T47D (cell line): ENCODE data around the gene FIGN.
A peak's percentile ranks its signal among the peaks of the same experiment; 100 is the strongest.

Experiments
- DNase-seq, 2 experiments: peaks; one replicate each; pipeline versions ENCODE4 v3.0.0 to v3.0.0-alpha.2; 2011 to 2012; ENCODE audit warnings: low read depth in 1 of 2, low spot score in 1 of 2
- JUND ChIP-seq: IDR thresholded peaks from 2 replicates; pipeline ENCODE4 v1.6.1; 2012; ENCODE audit warnings: low read depth
- in situ Hi-C: cut with HindIII; loops from 2 replicates; pipeline ENCODE4 v1.10.0; 2016; ENCODE audit warnings: low sequenced_read_pairs, low pct_unique_long_range_greater_than_20kb

The FIGN gene

GRCh38 chr2:163757814-163758213 is 22.0 kb upstream of the FIGN start:
- in situ Hi-C loops, result no loop called here
- no peak for DNase-seq
- no peak for TF ChIP-seq JUND

GRCh38 chr2:163756588-163756987 is 20.8 kb upstream of the FIGN start:
- in situ Hi-C loops, result no loop called here
- no peak for TF ChIP-seq JUND
- DNase-seq, result no peak

DNA sequence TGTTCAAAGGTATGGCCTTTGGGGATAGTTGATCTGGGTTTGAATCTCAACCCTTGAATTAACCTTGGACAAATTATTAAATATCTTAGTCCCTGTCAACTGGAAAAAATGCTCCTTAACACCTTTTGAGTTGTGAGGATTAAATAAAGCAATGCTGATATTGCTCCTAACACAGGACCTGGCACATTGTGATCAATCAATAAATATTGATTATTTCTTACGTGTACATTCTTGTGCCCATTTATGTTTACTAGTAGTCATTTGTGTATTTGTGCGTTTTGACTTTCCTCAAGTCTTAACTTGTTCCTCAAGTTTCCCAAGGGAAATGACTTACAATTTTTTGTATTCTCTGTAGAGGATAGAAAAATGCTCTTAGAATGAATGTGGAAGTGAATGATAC is 19.6 kb upstream of the FIGN start:
- in situ Hi-C loops, result no loop called here
- no peak for TF ChIP-seq JUND
- no peak for DNase-seq

GRCh38 chr2:163753726-163754125 is 17.9 kb upstream of the FIGN start:
- in situ Hi-C loops, result no loop called here
- DNase-seq, result no peak
- no peak for TF ChIP-seq JUND

GRCh38 chr2:163752267-163752666 is 16.5 kb upstream of the FIGN start:
- no peak for TF ChIP-seq JUND
- peak in 1 of 2 experiments; percentile 27 for DNase-seq
- in situ Hi-C loops, result no loop called here

DNA sequence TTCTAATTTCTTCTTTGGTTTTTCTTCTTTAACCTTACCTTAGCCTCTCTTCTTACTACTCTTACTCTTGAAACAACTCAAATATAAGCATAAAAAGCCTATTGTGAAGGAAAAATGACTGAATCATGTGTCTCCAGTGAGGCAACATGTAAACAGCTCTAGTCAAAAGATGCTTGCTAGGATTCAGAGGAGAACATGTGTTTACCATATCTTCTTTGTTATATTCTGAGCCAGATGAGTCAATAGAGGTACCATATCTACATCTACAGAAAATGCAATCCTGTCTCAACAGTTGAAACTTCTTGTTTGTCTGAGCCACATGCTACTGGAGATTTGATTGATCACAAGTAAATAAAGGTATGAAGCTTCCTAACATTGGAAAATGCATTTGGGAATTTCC is 15.9 kb upstream of the FIGN start:
- no peak for DNase-seq
- no peak for TF ChIP-seq JUND
- in situ Hi-C loops, result no loop called here

DNA sequence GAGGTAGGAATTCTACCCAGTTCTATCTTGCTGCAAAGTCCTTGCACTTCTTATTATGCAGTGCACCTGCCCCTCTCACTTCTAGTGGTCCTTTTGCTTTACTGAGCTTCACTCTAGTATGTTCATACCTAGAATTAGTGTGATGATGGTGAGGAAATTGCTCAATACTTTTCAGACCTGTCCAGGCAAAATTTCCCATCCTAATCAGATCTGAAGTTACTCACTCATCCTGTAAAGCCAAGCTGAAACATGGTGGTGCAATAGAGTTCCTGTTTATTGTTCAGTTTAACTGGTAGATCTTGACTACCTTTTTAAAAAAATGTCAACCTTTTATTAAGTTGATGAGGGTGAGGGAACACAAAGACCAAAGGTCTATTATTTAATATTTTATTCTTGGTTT is 12.6 kb upstream of the FIGN start:
- no peak for TF ChIP-seq JUND
- in situ Hi-C loops, result no loop called here
- no peak for DNase-seq

DNA sequence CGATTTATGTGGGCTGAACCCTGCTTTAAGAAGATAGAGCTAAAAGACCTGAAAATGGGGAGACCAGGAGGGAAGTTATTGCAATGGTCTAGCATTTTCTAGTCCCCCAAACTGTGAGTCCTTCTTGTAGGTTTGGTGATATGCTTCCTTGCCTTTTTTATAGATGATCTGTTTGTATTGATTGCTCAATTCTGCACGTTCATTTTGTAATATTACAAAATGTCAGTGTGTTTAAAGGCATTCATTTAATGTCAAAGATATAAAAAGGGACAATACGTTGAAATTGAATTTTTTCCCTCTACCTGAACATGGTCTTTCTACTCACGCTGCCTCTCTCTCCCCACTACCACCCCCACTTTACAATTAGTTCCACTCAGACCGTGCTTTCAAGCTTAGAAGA is 5.6 kb upstream of the FIGN start:
- no peak for DNase-seq
- in situ Hi-C loops, result no loop called here
- TF ChIP-seq JUND, result no peak

- no peak for DNase-seq
- in situ Hi-C loops, result no loop called here
- no peak for TF ChIP-seq JUND
Measured at GRCh38 chr2:163737563-163737962, 1.8 kb upstream of the FIGN start.

DNA sequence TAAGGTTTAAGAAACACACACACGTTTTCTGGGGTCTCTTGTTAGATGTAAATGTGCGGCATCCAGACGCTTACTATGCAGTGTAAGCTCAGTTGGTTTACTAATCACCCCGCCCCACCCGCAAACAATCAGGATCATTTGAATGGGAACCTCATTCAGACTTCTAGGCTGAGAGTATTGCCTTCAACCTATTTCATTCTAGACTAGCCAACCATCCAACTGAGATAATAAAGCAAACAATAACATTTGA is 1.3 kb upstream of the FIGN start:
- in situ Hi-C loops, result no loop called here
- no peak for TF ChIP-seq JUND
- no peak for DNase-seq

DNA sequence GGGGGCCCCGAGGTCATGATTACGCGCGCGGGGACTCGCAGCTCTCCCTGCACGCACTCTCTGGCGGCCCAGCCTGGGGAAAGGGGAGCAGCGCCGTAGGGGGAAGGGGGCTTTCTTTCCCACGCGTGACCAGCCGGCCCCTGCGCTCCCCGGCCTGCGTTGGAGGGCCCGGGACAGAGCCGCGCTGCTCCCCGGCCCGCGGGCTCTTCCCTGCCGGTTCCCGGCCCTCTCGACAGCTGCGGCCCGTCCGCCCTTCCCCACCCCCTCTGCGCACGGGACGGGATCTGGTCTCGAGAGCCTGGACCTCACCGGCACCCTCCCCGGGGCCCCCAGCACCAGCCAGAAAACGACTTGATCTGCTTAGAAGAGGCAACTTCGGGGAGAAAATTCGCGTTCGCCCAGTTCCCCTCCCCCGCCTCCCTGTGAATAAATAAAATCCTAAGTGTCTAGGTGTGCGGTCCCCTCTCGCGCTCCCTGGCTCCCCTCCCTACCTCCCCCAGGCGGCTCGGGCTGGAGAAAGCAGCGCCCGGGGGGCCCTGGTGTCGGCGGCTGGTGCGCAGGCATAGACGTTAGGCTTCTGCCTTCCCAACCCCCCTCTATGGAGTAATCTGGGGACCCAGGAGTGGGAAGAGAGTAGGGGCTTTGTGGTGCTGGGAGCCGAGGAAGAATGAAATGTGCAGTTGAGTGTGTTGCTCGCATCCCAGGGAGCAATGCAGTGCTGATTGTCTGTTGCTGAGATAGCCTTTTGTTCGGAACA is 803 bp upstream of the FIGN start:
- peak; percentile 28 to 50 for DNase-seq
- TF ChIP-seq JUND, result no peak

GRCh38 chr2:163734881-163735684 is 725 bp downstream of the FIGN start:
- peak in 1 of 2 experiments; percentile 15 for DNase-seq
- in situ Hi-C loops, result no loop called here
- TF ChIP-seq JUND, result no peak

More for the DNA sequence above, 803 bp upstream of the FIGN start:
- in situ Hi-C loops, result no loop called here

DNA sequence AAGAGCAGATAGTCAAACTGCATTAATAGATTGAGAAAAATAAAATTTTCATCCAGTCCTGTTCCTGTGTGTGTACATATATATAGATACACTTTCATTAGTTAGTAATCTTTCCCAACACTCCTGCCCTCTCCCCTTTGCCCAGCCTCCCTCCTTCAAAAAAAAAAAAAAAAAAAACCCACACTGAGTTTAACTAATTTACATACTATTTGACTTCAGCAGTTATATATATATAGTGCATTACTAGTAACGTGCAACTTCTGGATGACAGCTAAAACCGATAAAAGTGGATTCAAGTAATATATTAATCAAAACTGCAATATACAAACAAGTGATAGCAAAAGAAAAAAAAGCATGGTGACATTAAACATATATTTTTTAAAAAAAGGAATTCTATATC is 1.4 kb downstream of the FIGN start:
- in situ Hi-C loops, result no loop called here
- no peak for DNase-seq
- no peak for TF ChIP-seq JUND
